Measurements from ENCODE around the gene ERGIC3.

Gene ERGIC3

DNA sequence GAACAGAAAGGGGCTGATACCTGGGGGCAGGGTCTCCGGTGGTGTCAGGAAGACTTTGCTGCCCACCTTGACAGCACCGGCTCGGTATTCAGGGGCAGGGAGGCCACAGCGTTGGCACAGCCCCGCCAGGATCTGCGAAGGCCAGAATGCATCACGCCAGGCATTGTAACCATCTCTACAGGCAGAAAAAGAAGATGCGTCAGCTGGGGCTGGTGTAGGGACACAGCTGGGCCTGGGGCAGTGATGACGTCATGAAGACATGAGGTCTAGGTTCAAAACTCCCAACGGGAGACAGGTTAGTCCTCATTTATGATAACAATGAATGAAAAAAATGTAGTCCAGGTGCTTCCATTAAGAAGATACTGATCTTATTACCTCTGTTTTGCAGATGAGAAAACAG is 22.0 kb downstream of the ERGIC3 start:
- DNase-seq, result no peak

DNA sequence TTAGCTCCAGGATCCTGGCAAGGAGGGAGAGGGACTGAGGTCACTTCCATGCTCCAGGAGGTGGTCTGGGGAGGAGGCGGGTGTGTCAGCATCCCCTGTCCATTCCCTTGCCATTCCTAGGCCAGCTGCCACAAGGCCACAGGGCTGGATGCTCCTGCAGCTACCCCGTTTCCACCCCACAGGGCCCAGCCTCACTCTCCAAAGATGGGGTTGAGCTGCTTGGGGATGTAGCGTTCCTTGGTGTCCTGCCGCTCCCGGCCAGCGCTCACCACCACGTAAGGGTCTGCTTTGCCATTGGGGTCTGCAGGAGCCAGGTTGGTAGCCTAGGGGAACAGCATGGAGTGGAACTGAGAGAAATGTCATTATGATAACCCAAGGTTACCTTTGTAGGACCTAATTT is 23.0 kb downstream of the ERGIC3 start:
- DNase-seq, result no peak

DNA sequence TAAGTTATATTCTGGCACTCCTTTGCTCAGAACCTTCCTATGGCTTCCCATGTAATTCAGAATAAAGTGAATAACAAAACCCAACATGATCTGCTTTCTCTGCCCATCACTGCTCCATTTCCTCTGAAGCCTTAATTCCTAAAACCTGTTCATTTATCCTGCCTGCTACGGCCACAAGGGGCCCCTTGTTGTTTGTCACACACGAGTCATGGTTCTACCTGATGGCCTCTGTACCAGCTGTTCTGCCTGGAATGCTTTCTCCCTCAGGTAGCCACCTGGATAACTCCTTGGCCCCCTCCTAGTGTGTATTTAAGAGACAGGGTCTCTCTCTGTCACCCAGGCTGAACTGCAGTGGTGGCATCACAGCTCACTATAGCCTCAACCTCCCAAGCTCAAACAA is 26.8 kb downstream of the ERGIC3 start:
- DNase-seq, result no peak

DNA sequence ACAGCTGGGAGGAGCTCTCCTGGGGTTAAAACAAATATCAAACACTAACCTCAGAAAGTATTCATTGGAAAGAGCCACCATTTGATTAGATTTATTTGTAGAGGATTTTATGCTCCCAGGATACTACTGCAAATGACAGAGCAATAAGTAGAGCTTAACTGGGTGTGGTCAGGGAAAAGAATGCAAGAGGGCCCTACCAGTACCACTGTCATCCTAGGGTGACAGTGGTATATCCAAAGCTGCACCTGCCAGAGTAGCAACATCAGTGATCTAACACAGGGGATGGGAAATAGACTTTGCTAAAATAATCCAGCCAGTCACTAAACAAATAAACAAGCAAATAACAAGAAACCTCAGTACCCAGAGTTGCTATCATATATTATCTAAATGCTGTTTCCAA is 29.7 kb downstream of the ERGIC3 start:
- DNase-seq, result no peak

DNA sequence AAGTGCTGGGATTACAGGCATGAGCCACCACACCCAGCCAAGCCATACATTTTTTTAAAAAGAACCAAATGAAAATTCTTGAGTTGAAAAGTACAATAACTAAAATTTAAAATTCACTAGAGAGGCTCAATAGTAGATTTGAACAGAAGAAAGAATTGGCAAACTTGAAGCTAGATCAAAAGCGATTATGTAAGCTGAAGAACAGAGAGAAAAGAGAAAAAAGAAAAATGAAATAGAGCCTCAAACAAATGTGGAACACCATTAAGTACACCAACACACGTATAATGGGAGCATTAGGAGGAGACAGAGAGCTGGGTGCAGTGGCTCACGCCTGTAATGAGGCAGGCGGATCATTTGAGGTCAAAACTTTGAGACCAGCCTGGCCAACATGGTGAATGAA is 31.0 kb downstream of the ERGIC3 start:
- DNase-seq, result no peak

DNA sequence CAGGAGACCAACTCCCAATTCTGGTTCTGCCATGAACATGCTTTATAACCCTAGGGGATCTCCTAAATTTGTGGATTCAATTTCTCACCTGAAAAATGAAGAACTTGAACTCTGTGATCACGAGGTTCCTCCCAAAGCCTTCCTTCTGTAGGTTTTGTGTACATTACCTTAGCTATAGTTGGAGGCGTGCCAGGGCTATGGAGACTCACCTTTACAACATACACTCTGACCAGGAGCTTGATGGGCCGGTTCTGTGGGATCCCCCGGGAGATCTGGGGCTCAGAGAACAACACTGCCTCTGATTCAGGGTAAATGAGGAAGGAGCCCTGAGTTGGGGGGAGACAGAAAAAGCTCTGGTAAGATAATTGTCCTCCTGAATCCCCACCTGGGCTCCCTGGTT is 34.1 kb downstream of the ERGIC3 start:
- DNase-seq, result no peak

DNA sequence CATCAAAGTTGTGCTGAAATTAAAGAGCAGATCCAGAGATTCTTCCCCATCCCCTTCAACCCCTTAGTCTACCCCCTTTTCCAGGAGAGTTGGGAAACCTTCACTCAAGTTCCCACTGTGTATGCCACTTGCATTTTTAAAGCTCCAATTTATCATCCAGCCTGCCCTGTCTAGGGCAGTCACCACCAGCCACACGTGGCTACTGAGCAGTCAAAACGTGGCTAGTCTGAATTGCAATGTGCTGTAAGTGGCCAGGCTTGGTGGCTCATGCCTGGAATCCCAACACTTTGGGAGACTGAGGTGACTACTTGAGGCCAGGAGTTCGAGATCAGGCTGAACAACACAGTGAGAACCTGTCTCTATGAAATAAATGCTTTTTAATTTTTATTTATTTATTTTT is 34.9 kb downstream of the ERGIC3 start:
- DNase-seq, result no peak

DNA sequence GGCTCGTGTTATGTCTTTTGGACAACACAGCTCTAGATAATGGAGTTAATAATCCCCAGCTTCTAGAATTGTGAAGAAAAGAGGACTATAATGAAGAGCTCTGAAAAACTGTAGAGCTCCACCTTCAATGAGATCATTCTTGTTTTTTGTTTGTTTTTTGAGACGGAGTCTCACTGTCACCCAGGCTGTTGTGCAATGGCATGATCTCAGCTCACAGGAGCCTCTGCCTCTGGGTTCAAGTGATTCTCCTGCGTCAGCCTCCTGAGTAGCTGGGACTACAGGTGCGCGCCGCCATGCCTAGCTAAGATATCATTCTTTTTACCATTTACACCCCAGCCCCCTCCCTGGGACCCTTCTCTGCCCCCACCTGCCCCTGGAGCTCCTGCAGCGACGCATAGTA is 36.6 kb downstream of the ERGIC3 start:
- DNase-seq, result no peak

DNA sequence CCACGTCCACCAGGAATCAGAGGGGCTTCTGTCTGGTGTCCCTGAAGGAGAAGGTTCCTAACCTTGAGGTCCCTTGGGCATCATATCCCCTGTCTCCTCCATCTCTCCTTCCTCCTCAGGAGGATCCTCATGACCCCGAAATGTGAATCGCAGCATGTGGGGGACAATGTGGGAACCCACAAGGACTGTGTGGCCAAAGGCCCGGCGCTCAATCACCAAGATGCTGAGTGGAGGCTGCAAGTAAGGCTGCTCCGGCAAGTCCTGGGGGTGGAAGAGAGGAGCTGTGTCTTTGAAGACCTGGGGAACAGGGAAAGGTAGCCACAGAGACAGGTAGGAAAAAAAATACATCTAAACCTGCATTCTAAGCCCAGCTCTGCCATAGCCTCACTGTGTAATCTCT is 37.3 kb downstream of the ERGIC3 start:
- DNase-seq, result no peak

DNA sequence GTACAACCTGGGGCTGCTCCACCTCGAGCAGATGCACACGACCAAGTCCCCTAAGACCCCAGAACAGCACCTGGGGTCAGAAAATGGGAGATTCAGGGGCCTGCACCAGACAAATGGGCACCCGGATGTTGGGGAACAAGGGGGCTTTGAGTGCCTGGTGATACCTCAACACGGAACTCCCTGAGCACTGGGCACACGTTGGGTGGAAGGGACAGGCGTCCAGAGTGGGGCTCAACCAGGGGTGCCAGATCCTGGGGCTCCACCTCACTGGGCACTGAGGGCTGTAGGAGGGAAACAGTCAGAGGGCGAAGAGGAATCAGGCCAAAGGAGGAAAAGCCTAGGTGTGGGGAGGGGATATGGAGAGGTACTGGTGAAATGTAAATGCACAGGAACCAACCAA is 40.3 kb downstream of the ERGIC3 start:
- DNase-seq, result no peak

DNA sequence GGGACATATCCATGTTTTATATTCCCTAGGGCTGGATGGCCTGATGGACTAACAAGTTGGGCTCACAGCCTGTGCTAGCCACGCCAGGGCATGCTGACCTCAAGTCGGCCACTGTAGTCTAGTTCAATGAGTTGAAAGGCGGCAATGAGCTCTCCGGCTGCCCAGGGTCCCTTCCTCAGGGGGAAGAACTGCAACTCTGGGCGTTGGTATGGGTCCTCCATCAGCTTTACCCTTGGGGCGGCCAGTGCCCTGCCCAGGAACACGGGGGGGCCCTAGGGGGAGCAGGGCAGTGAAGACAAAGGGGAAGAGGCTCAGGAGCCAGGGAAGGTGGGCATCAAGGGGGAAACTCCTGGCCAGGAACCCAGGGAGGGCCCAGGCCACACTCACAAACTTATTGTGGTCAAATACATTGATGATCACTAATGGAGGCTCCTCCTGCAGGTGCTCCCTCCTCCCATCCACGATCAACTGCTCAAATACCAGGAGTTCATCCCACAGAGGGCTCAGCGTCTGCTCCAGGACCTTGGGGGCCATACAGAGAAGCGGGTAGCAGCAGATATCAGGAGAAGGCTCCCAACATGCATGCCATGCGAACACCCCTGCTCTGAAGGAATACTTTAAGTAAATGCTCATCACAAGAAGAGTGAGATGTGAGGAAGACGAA is 41.0 kb downstream of the ERGIC3 start:
- no peak for DNase-seq

DNA sequence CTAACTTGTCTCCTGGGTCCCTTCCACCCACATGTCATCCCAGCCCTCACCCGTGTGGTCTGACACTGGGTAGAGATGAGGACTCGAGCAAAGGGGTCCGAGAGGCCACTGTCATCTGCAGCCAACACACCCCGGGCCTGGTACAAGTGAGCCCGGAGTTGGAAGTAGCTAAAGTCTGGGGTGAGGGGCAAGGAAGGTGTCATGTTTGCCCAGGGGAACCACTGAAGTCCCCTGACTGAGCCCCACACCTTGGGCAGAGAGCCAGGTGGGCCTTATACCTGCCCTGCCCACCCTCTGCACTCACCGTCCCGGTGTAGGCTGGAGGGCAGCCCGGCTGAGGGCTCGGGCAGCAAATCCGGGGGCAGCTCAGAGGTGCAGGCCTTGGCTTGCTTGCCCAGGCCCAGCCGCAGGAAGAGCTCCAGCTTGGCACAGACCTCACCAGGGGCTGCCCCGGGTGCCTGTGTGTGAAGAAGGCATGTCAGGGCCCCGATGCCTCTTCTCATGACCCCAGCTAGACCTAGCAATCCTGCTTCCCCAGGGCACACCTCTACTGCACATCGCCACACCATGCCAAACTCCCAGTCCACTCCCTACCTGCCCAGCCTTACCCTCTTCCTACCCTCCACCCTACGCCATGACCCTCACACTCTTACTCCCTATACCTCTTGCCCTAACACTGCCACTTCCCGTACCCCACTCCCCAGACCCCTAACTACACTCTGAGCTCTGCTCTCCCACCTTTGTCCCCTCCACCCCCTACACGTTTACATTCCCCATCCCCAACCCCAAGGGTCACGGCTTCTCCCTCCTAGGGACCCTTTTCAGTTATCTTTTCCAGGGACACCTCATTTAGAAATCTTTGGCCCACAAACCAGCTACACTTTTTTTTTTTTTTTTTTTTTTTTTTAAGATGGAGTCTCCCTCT is 42.0 kb downstream of the ERGIC3 start:
- no peak for DNase-seq

DNA sequence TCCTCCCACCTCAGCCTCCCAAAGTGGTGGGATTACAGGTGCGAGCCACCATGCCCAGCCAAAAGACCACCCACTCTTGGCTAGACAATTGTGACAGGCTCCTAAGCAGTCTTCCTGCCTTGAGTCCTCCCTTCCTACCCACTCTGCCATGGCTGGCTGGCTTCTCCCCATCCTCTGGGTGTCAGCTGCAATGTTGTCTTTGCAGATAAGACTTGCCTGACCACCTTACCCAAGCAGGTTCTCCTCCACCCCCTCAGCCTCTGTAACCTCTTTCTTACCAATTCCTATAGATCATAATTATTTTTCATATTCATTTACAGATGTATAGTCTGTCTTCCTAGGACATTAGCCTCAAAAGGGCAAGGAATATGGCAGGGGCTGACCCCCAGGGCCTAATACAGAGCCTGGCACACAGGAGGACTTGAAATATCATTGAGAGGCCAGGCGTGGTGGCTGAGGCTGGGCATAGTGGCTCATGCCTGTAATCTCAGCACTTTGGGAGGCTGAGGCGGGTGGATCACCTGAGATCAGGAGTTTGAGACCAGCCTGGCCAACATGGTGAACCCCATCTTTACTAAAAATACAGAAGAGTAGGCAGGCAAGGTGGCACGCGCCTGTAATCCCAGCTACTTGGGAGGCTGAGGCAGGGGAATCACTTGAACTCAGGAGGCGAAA is 45.0 kb downstream of the ERGIC3 start:
- no peak for DNase-seq

DNA sequence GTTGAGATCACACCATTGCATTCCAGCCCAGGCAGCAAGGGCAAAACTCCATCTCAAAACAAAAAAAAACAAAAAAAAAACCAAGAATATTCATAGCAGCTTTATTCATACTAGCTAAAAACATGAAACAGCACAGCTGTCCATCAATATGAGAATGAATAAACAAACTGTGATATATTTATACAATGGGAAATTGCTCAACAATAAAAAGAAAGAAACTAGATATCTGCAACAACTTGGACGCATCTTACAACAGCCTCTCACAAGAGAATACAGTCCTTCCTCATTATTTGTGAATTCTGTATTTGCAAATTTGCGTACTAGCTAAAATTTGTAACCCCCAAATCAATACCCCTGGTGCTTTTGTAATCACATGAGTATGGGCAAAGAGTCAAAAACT is 45.6 kb downstream of the ERGIC3 start:
- DNase-seq, result no peak

DNA sequence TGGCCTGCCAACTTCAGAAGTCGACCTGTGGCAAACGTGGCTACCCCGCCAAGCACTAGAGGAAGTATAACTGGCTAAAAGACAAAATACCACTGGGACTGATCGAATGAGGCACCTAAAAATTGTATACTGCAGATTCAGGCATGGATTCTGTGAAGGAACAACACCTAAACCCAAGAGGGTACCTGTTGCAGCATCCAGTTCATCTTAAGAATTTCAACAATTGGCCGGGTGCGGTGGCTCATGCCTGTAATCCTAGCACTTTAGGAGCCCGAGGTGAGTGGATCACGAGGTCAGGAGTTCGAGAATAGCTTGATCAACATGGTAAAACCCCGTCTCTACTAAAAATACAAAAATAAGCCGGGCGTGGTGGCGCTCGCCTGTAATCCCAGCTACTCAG is 46.5 kb downstream of the ERGIC3 start:
- no peak for DNase-seq

DNA sequence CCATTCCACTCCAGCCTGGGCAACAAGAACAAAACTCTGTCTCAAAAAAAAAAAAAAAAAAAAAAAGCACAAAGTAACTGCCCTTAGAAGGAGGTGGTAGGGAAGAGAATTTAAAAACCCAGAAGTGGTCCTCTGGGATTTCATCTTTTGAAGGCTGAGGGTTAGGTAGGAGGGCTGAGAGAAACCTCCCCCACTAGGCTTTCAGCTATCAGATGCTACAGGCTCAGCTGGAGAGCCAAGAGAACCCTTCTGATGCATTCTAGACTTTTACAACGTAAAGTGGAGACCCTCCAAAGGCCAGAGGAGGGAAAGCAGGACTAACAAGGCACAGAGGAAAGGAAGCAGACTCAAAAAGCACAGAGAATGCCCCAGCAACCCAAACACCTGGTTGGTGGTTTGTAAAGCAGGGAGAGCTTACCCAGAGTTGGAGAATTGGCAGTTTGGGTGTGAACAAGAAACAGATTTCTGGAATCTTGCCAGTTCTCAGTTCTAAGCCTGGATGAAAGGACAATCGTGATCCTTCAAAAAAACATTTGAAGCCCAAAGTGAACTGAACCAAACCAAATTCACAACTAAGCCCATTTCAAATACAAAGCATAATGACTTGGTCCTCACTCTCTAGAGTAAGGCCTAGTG is 50.6 kb downstream of the ERGIC3 start:
- DNase-seq, result no peak

DNA sequence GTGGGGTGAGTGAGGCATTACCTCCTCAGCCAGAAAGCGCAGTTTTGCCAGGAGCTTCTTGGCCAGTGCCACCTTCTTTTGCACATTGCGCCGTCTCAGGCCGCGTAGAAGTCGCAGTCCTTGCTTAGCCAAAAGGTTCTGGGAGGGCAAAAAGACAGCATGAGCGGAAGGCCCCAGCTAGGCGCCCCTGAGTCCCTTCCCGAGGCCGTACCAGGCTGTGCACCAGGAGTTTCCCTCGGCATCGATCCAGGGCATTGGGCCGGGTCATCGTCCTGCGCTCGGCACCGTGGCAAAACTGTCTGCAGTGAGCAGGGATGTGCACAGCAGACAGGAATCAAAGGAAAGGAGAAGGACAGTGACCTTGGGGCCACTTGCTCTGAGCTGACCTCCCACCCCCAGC is 53.6 kb downstream of the ERGIC3 start:
- DNase-seq, result no peak

DNA sequence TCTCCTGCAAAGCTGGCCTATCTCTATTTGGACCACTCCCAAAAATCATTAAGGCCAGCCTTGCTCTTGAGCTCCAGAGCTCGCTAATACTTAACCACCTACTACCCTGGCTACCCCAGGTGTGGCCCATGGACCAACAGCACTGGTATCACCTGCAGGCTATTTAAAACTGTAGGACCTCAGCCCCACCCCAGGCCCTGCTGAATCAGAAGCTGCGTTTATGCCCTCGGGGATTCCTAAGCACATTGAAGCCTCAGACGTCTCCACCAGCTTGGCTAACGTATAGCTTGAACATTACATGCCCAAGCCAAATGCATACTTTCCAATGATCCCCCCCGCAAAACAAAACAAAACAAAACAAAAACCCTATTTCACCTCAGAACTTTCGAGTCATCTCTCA is 54.0 kb downstream of the ERGIC3 start:
- no peak for DNase-seq

DNA sequence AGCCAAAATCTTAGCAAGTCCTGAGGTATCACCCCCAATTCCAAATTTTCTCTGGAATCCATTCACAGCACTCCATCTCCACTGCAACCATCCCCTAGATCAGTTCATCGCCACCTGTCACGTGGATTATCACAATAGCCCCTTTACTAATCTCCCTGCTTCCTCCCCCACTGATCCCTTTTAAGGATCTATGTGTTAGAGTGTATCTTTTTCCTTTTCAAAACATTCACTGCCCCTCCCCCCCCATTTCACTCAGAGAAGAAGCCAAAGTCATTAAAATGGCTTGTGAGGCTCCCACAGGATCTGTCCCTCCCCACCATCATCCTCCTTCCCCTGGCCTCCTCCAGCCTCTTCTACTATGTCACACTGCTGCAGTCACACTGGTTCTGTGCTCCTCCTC is 55.3 kb downstream of the ERGIC3 start:
- no peak for DNase-seq

DNA sequence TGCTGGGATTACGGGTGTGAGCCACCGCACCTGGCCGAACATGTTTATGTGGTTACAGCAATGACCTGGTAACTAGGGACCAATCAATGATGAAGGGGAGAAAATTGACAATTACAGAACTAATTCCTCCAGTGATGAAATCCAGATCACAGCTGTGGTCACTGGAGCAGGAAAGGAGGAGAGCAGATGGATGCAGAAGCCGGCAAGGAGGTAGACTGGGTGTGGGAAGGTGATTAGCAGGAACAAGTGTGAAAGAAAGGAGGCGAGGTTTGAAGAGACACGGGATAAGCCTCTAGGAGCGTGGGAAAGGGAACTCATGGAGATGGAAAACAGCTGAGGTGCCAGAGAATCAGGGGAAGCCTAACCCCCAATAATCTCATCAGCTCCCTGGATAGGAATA is 56.6 kb downstream of the ERGIC3 start:
- DNase-seq, result no peak

DNA sequence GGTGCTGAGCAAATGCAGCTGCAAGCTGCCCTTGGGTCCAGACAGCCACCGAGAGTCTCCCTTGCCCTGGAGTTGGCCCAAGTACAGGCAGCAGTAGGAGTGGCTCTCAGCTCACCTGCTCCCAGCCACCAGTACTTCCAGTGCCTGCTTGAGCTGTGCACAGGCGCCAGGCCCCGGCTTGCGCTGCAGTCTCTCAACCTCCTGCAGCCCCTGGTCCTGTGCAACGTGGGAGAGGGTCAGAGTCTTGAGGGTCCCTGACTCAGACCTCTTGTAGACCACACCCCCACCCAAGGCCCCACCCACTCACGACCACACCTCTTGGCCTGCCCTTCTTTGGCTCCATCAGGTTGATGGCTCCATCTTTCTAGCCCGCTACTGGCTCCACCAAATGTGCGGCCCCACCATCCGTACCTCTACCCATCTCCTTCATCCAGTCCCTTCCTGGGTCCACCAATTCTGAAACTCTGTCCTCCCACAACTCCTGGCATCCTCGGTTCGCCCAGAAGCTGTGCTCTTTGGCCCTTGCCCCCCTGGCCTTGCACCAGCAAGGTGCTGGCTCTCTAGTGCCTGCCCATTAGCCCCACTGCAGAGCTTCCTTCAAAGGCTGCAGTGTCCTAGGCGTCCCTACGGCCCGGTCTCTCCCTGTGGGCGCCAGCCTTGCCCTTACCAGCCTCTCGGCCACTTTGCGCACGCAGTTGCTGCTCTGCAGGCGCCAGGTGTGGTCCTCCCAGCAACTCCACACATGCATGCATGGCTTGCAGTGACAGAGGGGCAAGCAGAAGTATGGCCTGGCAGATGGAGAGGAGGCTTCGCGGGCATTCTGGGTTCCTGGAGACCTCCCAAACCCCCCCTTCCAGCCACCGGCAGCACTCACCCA is 57.3 kb downstream of the ERGIC3 start:
- no peak for DNase-seq

DNA sequence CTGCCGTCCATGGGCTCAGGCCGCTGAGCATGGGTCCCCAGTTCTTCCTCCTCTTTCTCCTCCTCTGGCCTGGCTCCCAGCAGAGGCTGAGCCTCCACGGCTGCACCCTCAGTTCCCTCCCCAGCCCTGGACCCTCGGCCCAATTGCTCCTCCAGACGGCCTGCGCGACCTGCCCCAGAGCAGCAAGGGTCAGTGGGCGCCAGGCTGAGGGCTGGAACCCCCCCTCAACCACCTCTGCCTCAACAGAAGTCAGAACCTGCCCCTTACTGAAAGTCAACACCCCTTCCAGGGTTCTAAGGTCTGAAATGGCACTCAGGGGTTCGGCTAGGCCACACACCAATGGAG is 57.9 kb downstream of the ERGIC3 start:
- no peak for DNase-seq
